NCI-H748 (cell line): ENCODE results near the gene RBM14.
"Not testable (repeated sequence)": the region's sequence is repeated elsewhere in the genome, so short reads cannot be mapped to it uniquely, and the experiment has no call there.

Experiments used
- DNase-seq: peaks from one replicate; lab custom pipeline; 2025; ENCODE audit not compliant: unreplicated experiment; lab: John Stamatoyannopoulos, UW

RBM14 gene

GRCh38 chr11:66595245-66595904 is 21.1 kb upstream of the RBM14 start:
- DNase-seq, result no peak

GRCh38 chr11:66598993-66599392 is 17.4 kb upstream of the RBM14 start:
- no peak for DNase-seq

GRCh38 chr11:66600219-66600618 is 16.2 kb upstream of the RBM14 start:
- DNase-seq, result no peak

GRCh38 chr11:66600631-66601233 is 15.7 kb upstream of the RBM14 start:
- no peak for DNase-seq

GRCh38 chr11:66603072-66603471 is 13.4 kb upstream of the RBM14 start:
- DNase-seq, result no peak

- no peak for DNase-seq
These were observed 12.3 kb upstream of the RBM14 start for GRCh38 chr11:66604155-66604554.

GRCh38 chr11:66606608-66607007 is 9.8 kb upstream of the RBM14 start:
- not testable (repeated sequence) for DNase-seq

GRCh38 chr11:66607126-66607834 is 9.2 kb upstream of the RBM14 start:
- no peak for DNase-seq

- no peak for DNase-seq
These were observed 6.5 kb upstream of the RBM14 start for GRCh38 chr11:66609721-66610617.

- DNase-seq, result no peak
These were observed 4.0 kb upstream of the RBM14 start for GRCh38 chr11:66612458-66612857.

- no peak for DNase-seq
These were observed 2.4 kb upstream of the RBM14 start for GRCh38 chr11:66614073-66614472.

GRCh38 chr11:66617155-66617834 is 865 bp downstream of the RBM14 start:
- DNase-seq, result peak; percentile 82

GRCh38 chr11:66619080-66619554 is 2.7 kb downstream of the RBM14 start:
- DNase-seq, result peak; percentile 21

- no peak for DNase-seq
These were observed 8.0 kb downstream of the RBM14 start for GRCh38 chr11:66624450-66624849.

GRCh38 chr11:66625041-66625751 is 8.8 kb downstream of the RBM14 start:
- DNase-seq, result no peak

- no peak for DNase-seq
These were observed 9.3 kb downstream of the RBM14 start for GRCh38 chr11:66625752-66626149.

GRCh38 chr11:66626382-66626781 is 10.0 kb downstream of the RBM14 start:
- no peak for DNase-seq

- no peak for DNase-seq
These were observed 10.5 kb downstream of the RBM14 start for GRCh38 chr11:66626926-66627325.

- no peak for DNase-seq
These were observed 11.7 kb downstream of the RBM14 start for GRCh38 chr11:66628061-66628603.

- no peak for DNase-seq
These were observed 12.9 kb downstream of the RBM14 start for GRCh38 chr11:66629356-66629755.
